ENCODE data around the gene APOBEC4.

DNA sequence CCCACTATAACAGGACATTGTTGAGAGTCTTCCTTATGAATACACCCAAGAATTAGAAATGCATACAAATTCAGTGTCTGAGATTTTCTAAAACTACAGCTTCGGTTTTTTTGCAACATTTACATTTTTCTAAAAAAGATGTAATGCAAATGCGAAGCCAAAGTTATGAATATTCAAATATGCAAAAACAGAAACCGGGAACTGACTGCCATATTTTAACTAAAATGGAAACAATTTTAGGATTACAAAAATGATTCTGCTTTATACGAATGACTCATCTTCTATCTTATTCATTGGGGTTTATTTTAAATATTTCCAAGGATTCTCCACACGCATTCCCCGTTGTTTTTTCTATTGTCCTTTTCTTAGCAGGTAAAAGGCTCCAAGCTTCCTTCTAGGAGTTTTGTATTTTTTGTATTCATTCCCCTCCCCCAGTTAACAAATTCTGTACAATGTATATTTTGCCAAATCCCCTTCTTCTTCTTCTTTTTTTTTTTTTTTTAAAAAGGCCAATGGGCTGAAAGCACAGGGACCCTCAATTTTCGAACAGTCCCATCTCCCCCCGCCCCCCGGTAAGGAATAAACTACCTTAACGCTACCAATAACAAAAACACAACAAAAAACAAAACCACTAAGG is 18.6 kb downstream of the APOBEC4 start:
- TF ChIP-seq, protein P1, sequence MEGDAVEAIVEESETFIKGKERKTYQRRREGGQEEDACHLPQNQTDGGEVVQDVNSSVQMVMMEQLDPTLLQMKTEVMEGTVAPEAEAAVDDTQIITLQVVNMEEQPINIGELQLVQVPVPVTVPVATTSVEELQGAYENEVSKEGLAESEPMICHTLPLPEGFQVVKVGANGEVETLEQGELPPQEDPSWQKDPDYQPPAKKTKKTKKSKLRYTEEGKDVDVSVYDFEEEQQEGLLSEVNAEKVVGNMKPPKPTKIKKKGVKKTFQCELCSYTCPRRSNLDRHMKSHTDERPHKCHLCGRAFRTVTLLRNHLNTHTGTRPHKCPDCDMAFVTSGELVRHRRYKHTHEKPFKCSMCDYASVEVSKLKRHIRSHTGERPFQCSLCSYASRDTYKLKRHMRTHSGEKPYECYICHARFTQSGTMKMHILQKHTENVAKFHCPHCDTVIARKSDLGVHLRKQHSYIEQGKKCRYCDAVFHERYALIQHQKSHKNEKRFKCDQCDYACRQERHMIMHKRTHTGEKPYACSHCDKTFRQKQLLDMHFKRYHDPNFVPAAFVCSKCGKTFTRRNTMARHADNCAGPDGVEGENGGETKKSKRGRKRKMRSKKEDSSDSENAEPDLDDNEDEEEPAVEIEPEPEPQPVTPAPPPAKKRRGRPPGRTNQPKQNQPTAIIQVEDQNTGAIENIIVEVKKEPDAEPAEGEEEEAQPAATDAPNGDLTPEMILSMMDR (IDR thresholded peaks at IDR 0.05): no peak
- no peak for TF ChIP-seq POLR2A (IDR thresholded peaks at IDR 0.05)
